DMS 273 (cell line): ENCODE measurements around the gene FAM204A.
A peak's percentile ranks its signal among the peaks of the same experiment; 100 is the strongest.

Source experiments
- DNase-seq: peaks from one replicate; lab custom pipeline; 2025; ENCODE audit not compliant: unreplicated experiment; lab: John Stamatoyannopoulos, UW

The FAM204A gene

GRCh38 chr10:118286051-118286838 lies 55.9 kb downstream of the FAM204A start:
- no peak for DNase-seq

- no peak for DNase-seq
These were observed 59.5 kb downstream of the FAM204A start for GRCh38 chr10:118282670-118283069.

GRCh38 chr10:118278649-118279048 lies 63.5 kb downstream of the FAM204A start:
- DNase-seq = no peak

- no peak for DNase-seq
These were observed 64.3 kb downstream of the FAM204A start for GRCh38 chr10:118277871-118278270.

- no peak for DNase-seq
These were observed 65.4 kb downstream of the FAM204A start for GRCh38 chr10:118276727-118277126.

GRCh38 chr10:118276204-118276603 lies 65.9 kb downstream of the FAM204A start:
- no peak for DNase-seq

- no peak for DNase-seq
These were observed 68.5 kb downstream of the FAM204A start for GRCh38 chr10:118273662-118274061.

- no peak for DNase-seq
These were observed 69.4 kb downstream of the FAM204A start for GRCh38 chr10:118272767-118273166.

- DNase-seq = no peak
These were observed 69.9 kb downstream of the FAM204A start for GRCh38 chr10:118272149-118272721.

GRCh38 chr10:118271671-118272070 lies 70.5 kb downstream of the FAM204A start:
- no peak for DNase-seq

GRCh38 chr10:118266098-118266748 lies 75.9 kb downstream of the FAM204A start:
- DNase-seq = no peak

- DNase-seq = no peak
These were observed 77.2 kb downstream of the FAM204A start for GRCh38 chr10:118264838-118265470.

- DNase-seq = no peak
These were observed 77.9 kb downstream of the FAM204A start for GRCh38 chr10:118264252-118264651.

GRCh38 chr10:118262538-118262937 lies 79.6 kb downstream of the FAM204A start:
- no peak for DNase-seq

- DNase-seq = peak; percentile 63
These were observed 82.7 kb downstream of the FAM204A start for GRCh38 chr10:118259288-118259906.

GRCh38 chr10:118258285-118258684 lies 83.8 kb downstream of the FAM204A start:
- no peak for DNase-seq

- no peak for DNase-seq
These were observed 85.1 kb downstream of the FAM204A start for GRCh38 chr10:118256825-118257570.

- no peak for DNase-seq
These were observed 85.9 kb downstream of the FAM204A start for GRCh38 chr10:118256209-118256608.

GRCh38 chr10:118255355-118255754 lies 86.8 kb downstream of the FAM204A start:
- DNase-seq = no peak

GRCh38 chr10:118254654-118255053 lies 87.5 kb downstream of the FAM204A start:
- DNase-seq = no peak

- no peak for DNase-seq
These were observed 88.7 kb downstream of the FAM204A start for GRCh38 chr10:118253397-118253796.
